ENCODE results near the gene UBR3. TPM values are rescaled to one million over a fixed set of nuclear protein-coding genes. Genes with fewer than 3 reads are reported as not detected.
A peak's percentile ranks its signal among the peaks of the same experiment; 100 is the strongest.

UBR3 gene
- total RNA-seq, 1 donor from 2014 or later: 23.4 TPM

DNA sequence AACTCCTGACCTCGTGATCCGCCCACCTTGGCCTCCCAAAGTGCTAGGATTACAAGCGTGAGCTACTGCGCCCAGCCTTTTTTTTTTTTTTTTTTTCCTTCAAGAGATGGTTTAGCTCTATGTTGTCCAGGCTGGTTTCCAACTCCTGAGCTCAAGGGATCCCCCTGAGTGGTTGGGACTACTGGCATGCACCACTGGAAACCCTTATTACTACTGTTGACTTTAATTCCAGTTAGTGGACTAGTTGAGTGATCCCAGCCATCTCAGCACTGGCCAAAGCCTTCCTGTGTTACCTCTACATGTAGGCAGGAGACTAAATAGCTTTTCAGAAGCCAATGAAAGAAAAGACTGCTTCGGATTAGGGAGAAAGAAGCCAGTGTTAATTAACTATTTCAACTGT is 36.7 kb upstream of the UBR3 start:
- TF ChIP-seq, protein P1, sequence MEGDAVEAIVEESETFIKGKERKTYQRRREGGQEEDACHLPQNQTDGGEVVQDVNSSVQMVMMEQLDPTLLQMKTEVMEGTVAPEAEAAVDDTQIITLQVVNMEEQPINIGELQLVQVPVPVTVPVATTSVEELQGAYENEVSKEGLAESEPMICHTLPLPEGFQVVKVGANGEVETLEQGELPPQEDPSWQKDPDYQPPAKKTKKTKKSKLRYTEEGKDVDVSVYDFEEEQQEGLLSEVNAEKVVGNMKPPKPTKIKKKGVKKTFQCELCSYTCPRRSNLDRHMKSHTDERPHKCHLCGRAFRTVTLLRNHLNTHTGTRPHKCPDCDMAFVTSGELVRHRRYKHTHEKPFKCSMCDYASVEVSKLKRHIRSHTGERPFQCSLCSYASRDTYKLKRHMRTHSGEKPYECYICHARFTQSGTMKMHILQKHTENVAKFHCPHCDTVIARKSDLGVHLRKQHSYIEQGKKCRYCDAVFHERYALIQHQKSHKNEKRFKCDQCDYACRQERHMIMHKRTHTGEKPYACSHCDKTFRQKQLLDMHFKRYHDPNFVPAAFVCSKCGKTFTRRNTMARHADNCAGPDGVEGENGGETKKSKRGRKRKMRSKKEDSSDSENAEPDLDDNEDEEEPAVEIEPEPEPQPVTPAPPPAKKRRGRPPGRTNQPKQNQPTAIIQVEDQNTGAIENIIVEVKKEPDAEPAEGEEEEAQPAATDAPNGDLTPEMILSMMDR (IDR thresholded peaks at IDR 0.05; ENCODE audit: unreplicated experiment): no peak
- Mint-ChIP-seq H3K9me3 (ENCODE audit: unreplicated experiment) (no peaks in the 10 kb centered on the region), H3K36me3 (ENCODE audit: low read depth, unreplicated experiment) (no peaks in the 10 kb centered on the region), H3K4me3 (ENCODE audit: unreplicated experiment) (no peak overlapping the region), H3K27ac (ENCODE audit: unreplicated experiment) (no peak overlapping the region), H3K27me3 (ENCODE audit: unreplicated experiment) (no peaks in the 10 kb centered on the region), H3K4me1 (ENCODE audit: unreplicated experiment) (peaks cover 2% of the 10 kb centered on the region)
- no peak for DNase-seq (ENCODE audit: low spot score)

DNA sequence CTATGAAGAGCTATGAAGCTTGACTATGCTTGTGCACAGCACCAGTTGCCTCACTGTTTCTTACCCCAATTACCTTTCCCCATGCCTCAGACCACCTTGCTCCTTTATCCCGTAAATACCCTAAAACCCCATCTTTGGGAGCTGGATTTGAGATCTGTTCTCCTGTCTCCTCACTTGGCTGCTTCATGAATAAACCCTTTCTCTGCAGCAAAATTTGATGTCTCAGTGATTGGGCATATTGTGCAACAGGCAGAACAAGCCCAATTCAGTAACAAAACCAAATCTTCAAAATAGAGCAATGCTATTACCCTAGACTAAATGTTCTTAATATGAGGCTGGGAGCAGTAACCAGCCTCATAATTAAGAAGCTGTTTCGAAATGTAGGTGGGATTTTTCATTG is 32.1 kb upstream of the UBR3 start:
- H3K4me3 Mint-ChIP-seq (ENCODE audit: unreplicated experiment): no peak overlapping the region
- peaks cover 3% of the 10 kb centered on the region for H3K36me3 Mint-ChIP-seq (ENCODE audit: low read depth, unreplicated experiment)
- no peaks in the 10 kb centered on the region for H3K27me3 Mint-ChIP-seq (ENCODE audit: unreplicated experiment)
- DNase-seq (ENCODE audit: low spot score): no peak
- no peaks in the 10 kb centered on the region for H3K4me1 Mint-ChIP-seq (ENCODE audit: unreplicated experiment)
- H3K27ac Mint-ChIP-seq (ENCODE audit: unreplicated experiment): no peak overlapping the region
- TF ChIP-seq, protein P1 (IDR thresholded peaks at IDR 0.05; ENCODE audit: unreplicated experiment): no peak
- H3K9me3 Mint-ChIP-seq (ENCODE audit: unreplicated experiment): no peaks in the 10 kb centered on the region

DNA sequence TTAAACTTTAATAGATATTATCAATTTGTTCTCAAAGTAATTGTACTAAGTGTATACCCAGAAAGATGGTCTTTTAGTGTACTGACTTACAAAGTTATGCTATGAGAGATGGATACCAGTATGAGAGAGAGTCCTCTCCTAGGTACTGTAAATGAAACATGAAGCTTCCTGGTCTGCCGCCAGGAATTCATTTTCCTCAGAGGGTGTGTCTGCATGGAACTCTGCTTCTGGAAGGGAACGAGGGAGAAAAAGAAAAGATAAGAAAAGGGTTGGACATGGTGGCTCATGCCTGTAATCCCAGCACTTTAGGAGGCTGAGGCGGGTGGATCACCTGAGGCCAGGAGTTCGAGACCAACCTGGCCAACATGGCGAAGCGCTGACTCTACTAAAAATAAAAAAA is 30.8 kb upstream of the UBR3 start:
- Mint-ChIP-seq H3K27ac (ENCODE audit: unreplicated experiment) (no peak overlapping the region), H3K4me1 (ENCODE audit: unreplicated experiment) (no peaks in the 10 kb centered on the region), H3K27me3 (ENCODE audit: unreplicated experiment) (no peaks in the 10 kb centered on the region), H3K36me3 (ENCODE audit: low read depth, unreplicated experiment) (peaks cover 3% of the 10 kb centered on the region), H3K4me3 (ENCODE audit: unreplicated experiment) (no peak overlapping the region), H3K9me3 (ENCODE audit: unreplicated experiment) (no peaks in the 10 kb centered on the region)
- TF ChIP-seq, protein P1 (IDR thresholded peaks at IDR 0.05; ENCODE audit: unreplicated experiment): no peak
- no peak for DNase-seq (ENCODE audit: low spot score)

DNA sequence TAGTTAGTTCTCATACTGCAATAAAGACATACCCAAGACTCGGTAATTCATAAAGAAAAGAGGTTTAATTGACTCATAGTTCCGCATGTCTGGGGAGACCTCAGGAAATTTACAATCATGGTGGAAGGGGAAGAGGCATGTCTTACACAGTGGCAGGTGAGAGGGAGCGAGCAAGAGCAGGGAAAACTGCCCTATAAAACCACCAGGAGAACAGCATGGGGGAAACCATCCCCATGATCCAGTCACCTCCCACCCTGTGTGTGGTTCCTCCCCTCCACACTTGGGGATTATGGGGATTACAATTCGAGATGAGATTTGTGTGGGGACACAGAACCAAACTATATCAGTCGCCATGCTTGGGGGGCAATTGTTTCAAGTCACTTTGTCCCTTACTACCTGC is 29.7 kb upstream of the UBR3 start:
- no peak for DNase-seq (ENCODE audit: low spot score)

DNA sequence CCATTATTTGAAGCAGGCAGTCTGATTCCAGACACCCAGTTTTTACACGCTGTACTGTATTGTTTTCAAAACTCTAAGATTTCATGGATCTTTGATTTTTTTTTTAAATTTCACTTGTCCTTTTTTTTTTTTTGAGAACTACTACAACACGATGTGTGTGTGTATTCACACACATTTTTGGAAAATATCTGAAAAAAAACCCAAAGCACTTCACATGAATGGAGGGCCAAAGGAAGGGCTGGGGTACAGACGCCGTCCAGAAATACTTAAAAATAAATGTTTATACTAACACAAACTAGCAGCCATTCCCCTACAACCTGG is 28.9 kb upstream of the UBR3 start:
- TF ChIP-seq, protein P1 (IDR thresholded peaks at IDR 0.05; ENCODE audit: unreplicated experiment): no peak
- Mint-ChIP-seq H3K27me3 (ENCODE audit: unreplicated experiment) (no peaks in the 10 kb centered on the region), H3K4me1 (ENCODE audit: unreplicated experiment) (no peaks in the 10 kb centered on the region), H3K9me3 (ENCODE audit: unreplicated experiment) (no peaks in the 10 kb centered on the region), H3K27ac (ENCODE audit: unreplicated experiment) (peak overlapping the region; percentile 93), H3K4me3 (ENCODE audit: unreplicated experiment) (peak overlapping the region; percentile 92), H3K36me3 (ENCODE audit: low read depth, unreplicated experiment) (peaks cover 10% of the 10 kb centered on the region)
- no peak for DNase-seq (ENCODE audit: low spot score)

More for the DNA sequence above, 29.7 kb upstream of the UBR3 start:
- H3K4me1 Mint-ChIP-seq (ENCODE audit: unreplicated experiment): no peaks in the 10 kb centered on the region
- no peaks in the 10 kb centered on the region for H3K9me3 Mint-ChIP-seq (ENCODE audit: unreplicated experiment)
- no peak overlapping the region for H3K27ac Mint-ChIP-seq (ENCODE audit: unreplicated experiment)
- TF ChIP-seq, protein P1 (IDR thresholded peaks at IDR 0.05; ENCODE audit: unreplicated experiment): no peak
- peaks cover 10% of the 10 kb centered on the region for H3K36me3 Mint-ChIP-seq (ENCODE audit: low read depth, unreplicated experiment)
- H3K27me3 Mint-ChIP-seq (ENCODE audit: unreplicated experiment): no peaks in the 10 kb centered on the region
- peak overlapping the region; percentile 62 for H3K4me3 Mint-ChIP-seq (ENCODE audit: unreplicated experiment)

Data from endothelial cell (in vitro differentiated cells).